G401 (cell line): ENCODE data around the gene C1orf167. TPM values are rescaled to one million over a fixed set of nuclear protein-coding genes. Genes with fewer than 3 reads are reported as not detected.

Experiments used
- total RNA-seq: library from RNA; depleted of rRNA; stranded (reverse); fragments of >200 nt; shearing (Covaris generic); gene quantifications from 2 replicates; pipeline ENCODE4 v1.2.3, GENCODE V29; 2014; rRNA removed

Gene C1orf167
- total RNA-seq, 1 experiment from 2014 or later = not detected

Other genes with a start within 250 kb of the C1orf167 start
- gene FBXO2, start 107.8 kb upstream of the C1orf167 start, total RNA-seq = 138 and 175 TPM in 2 replicates
- 37.7 and 39.7 TPM in 2 replicates for gene FBXO44, start 107.3 kb upstream of the C1orf167 start, total RNA-seq
- gene FBXO6, start 98.0 kb upstream of the C1orf167 start, total RNA-seq = 3.1 TPM in 1 of 2 replicates, not detected in the other
- 144 and 155 TPM in 2 replicates for gene MAD2L2, start 81.0 kb upstream of the C1orf167 start, total RNA-seq
- 0.14 and 1.4 TPM in 2 replicates for gene DRAXIN, start 70.5 kb upstream of the C1orf167 start, total RNA-seq
- 97.2 and 147 TPM in 2 replicates for gene AGTRAP, start 26.1 kb upstream of the C1orf167 start, total RNA-seq
- 26.3 and 34.4 TPM in 2 replicates for gene MTHFR, start 43.8 kb downstream of the C1orf167 start, total RNA-seq
- 1.8 and 6.8 TPM in 2 replicates for gene CLCN6, start 44.0 kb downstream of the C1orf167 start, total RNA-seq
- not detected in 2 replicates for gene NPPA, start 85.6 kb downstream of the C1orf167 start, total RNA-seq
- not detected in 2 replicates for gene NPPB, start 96.8 kb downstream of the C1orf167 start, total RNA-seq
- gene KIAA2013, start 164.2 kb downstream of the C1orf167 start, total RNA-seq = 52.6 and 53.7 TPM in 2 replicates
- gene PLOD1, start 172.5 kb downstream of the C1orf167 start, total RNA-seq = 103 and 104 TPM in 2 replicates
- 23.4 and 37.0 TPM in 2 replicates for gene MFN2, start 218.3 kb downstream of the C1orf167 start, total RNA-seq